Measurements from ENCODE around the gene DIP2A.
"Not testable (repeated sequence)": the region's sequence is repeated elsewhere in the genome, so short reads cannot be mapped to it uniquely, and the experiment has no call there.

DIP2A gene

GRCh38 chr21:46424621-46425020 is 34.1 kb upstream of the DIP2A start:
- no peak for DNase-seq (ENCODE audit: low read depth in 2 of 2)

GRCh38 chr21:46425041-46425440 is 33.6 kb upstream of the DIP2A start:
- DNase-seq (ENCODE audit: low read depth in 2 of 2), result no peak

GRCh38 chr21:46425571-46425970 is 33.1 kb upstream of the DIP2A start:
- DNase-seq (ENCODE audit: low read depth in 2 of 2), result no peak

- DNase-seq (ENCODE audit: low read depth in 2 of 2), result no peak
Measured at GRCh38 chr21:46426313-46427046, 32.2 kb upstream of the DIP2A start.

GRCh38 chr21:46427516-46427915 is 31.2 kb upstream of the DIP2A start:
- DNase-seq (ENCODE audit: low read depth in 2 of 2), result no peak

- DNase-seq (ENCODE audit: low read depth in 2 of 2), result no peak
Measured at GRCh38 chr21:46428286-46428685, 30.4 kb upstream of the DIP2A start.

GRCh38 chr21:46428987-46429710 is 29.5 kb upstream of the DIP2A start:
- DNase-seq (ENCODE audit: low read depth in 2 of 2), result no peak

- no peak for DNase-seq (ENCODE audit: low read depth in 2 of 2)
Measured at GRCh38 chr21:46429754-46430681, 28.7 kb upstream of the DIP2A start.

- DNase-seq (ENCODE audit: low read depth in 2 of 2), result no peak
Measured at GRCh38 chr21:46431448-46431847, 27.2 kb upstream of the DIP2A start.

GRCh38 chr21:46431884-46432488 is 26.7 kb upstream of the DIP2A start:
- DNase-seq (ENCODE audit: low read depth in 2 of 2), result no peak

- DNase-seq (ENCODE audit: low read depth in 2 of 2), result not testable (repeated sequence)
Measured at GRCh38 chr21:46433116-46433515, 25.6 kb upstream of the DIP2A start.

GRCh38 chr21:46434322-46434958 is 24.3 kb upstream of the DIP2A start:
- DNase-seq (ENCODE audit: low read depth in 2 of 2), result no peak

GRCh38 chr21:46435786-46436227 is 22.9 kb upstream of the DIP2A start:
- no peak for DNase-seq (ENCODE audit: low read depth in 2 of 2)

GRCh38 chr21:46436621-46437020 is 22.1 kb upstream of the DIP2A start:
- no peak for DNase-seq (ENCODE audit: low read depth in 2 of 2)

- no peak for DNase-seq (ENCODE audit: low read depth in 2 of 2)
Measured at GRCh38 chr21:46437096-46437498, 21.6 kb upstream of the DIP2A start.

GRCh38 chr21:46437511-46437910 is 21.2 kb upstream of the DIP2A start:
- no peak for DNase-seq (ENCODE audit: low read depth in 2 of 2)

- DNase-seq (ENCODE audit: low read depth in 2 of 2), result no peak
Measured at GRCh38 chr21:46438241-46438640, 20.4 kb upstream of the DIP2A start.

- DNase-seq (ENCODE audit: low read depth in 2 of 2), result no peak
Measured at GRCh38 chr21:46439906-46440305, 18.8 kb upstream of the DIP2A start.

GRCh38 chr21:46441331-46441730 is 17.4 kb upstream of the DIP2A start:
- DNase-seq (ENCODE audit: low read depth in 2 of 2), result no peak

- DNase-seq (ENCODE audit: low read depth in 2 of 2), result no peak
Measured at GRCh38 chr21:46441961-46442498, 16.7 kb upstream of the DIP2A start.

- no peak for DNase-seq (ENCODE audit: low read depth in 2 of 2)
Measured at GRCh38 chr21:46442938-46443337, 15.8 kb upstream of the DIP2A start.

Data from stimulated activated CD4-positive, alpha-beta T cell treated with anti-CD3 and anti-CD28 coated beads, Interleukin-1b, Interleukin-23, amount 100 ng/mL, for 4 hours (primary cell).